GM21737 (cell line): Measurements from ENCODE around the gene CEACAM5.
"Not testable (repeated sequence)": the region's sequence is repeated elsewhere in the genome, so short reads cannot be mapped to it uniquely, and the experiment has no call there.

Source experiments
- ATAC-seq: cut with Tn5 transposase; IDR thresholded peaks from one replicate; pipeline ENCODE4 v1.9.1; 2021; ENCODE audit warnings: mild to moderate bottlenecking, moderate library complexity; ENCODE audit not compliant: unreplicated experiment

Gene CEACAM5

DNA sequence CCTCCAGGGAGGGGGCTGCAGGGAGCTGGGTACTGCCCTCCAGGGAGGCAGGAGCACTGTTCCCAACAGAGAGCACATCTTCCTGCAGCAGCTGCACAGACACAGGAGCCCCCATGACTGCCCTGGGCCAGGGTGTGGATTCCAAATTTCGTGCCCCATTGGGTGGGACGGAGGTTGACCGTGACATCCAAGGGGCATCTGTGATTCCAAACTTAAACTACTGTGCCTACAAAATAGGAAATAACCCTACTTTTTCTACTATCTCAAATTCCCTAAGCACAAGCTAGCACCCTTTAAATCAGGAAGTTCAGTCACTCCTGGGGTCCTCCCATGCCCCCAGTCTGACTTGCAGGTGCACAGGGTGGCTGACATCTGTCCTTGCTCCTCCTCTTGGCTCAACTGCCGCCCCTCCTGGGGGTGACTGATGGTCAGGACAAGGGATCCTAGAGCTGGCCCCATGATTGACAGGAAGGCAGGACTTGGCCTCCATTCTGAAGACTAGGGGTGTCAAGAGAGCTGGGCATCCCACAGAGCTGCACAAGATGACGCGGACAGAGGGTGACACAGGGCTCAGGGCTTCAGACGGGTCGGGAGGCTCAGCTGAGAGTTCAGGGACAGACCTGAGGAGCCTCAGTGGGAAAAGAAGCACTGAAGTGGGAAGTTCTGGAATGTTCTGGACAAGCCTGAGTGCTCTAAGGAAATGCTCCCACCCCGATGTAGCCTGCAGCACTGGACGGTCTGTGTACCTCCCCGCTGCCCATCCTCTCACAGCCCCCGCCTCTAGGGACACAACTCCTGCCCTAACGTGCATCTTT is 7.8 kb upstream of the CEACAM5 start:
- no peak for ATAC-seq

DNA sequence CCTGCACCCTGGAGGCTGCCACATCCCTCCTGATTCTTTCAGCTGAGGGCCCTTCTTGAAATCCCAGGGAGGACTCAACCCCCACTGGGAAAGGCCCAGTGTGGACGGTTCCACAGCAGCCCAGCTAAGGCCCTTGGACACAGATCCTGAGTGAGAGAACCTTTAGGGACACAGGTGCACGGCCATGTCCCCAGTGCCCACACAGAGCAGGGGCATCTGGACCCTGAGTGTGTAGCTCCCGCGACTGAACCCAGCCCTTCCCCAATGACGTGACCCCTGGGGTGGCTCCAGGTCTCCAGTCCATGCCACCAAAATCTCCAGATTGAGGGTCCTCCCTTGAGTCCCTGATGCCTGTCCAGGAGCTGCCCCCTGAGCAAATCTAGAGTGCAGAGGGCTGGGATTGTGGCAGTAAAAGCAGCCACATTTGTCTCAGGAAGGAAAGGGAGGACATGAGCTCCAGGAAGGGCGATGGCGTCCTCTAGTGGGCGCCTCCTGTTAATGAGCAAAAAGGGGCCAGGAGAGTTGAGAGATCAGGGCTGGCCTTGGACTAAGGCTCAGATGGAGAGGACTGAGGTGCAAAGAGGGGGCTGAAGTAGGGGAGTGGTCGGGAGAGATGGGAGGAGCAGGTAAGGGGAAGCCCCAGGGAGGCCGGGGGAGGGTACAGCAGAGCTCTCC is 6.9 kb upstream of the CEACAM5 start:
- no peak for ATAC-seq

DNA sequence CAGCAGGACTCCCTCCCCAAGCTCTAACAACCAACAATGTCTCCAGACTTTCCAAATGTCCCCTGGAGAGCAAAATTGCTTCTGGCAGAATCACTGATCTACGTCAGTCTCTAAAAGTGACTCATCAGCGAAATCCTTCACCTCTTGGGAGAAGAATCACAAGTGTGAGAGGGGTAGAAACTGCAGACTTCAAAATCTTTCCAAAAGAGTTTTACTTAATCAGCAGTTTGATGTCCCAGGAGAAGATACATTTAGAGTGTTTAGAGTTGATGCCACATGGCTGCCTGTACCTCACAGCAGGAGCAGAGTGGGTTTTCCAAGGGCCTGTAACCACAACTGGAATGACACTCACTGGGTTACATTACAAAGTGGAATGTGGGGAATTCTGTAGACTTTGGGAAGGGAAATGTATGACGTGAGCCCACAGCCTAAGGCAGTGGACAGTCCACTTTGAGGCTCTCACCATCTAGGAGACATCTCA is 6.2 kb upstream of the CEACAM5 start:
- ATAC-seq: no peak

DNA sequence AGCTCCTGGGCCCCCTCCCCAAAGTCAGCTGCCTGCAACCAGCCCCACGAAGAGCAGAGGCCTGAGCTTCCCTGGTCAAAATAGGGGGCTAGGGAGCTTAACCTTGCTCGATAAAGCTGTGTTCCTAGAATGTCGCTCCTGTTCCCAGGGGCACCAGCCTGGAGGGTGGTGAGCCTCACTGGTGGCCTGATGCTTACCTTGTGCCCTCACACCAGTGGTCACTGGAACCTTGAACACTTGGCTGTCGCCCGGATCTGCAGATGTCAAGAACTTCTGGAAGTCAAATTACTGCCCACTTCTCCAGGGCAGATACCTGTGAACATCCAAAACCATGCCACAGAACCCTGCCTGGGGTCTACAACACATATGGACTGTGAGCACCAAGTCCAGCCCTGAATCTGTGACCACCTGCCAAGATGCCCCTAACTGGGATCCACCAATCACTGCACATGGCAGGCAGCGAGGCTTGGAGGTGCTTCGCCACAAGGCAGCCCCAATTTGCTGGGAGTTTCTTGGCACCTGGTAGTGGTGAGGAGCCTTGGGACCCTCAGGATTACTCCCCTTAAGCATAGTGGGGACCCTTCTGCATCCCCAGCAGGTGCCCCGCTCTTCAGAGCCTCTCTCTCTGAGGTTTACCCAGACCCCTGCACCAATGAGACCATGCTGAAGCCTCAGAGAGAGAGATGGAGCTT is 4.7 kb upstream of the CEACAM5 start:
- ATAC-seq: no peak

DNA sequence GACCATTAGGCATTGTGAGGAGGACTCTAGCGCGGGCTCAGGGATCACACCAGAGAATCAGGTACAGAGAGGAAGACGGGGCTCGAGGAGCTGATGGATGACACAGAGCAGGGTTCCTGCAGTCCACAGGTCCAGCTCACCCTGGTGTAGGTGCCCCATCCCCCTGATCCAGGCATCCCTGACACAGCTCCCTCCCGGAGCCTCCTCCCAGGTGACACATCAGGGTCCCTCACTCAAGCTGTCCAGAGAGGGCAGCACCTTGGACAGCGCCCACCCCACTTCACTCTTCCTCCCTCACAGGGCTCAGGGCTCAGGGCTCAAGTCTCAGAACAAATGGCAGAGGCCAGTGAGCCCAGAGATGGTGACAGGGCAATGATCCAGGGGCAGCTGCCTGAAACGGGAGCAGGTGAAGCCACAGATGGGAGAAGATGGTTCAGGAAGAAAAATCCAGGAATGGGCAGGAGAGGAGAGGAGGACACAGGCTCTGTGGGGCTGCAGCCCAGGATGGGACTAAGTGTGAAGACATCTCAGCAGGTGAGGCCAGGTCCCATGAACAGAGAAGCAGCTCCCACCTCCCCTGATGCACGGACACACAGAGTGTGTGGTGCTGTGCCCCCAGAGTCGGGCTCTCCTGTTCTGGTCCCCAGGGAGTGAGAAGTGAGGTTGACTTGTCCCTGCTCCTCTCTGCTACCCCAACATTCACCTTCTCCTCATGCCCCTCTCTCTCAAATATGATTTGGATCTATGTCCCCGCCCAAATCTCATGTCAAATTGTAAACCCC is 2.8 kb upstream of the CEACAM5 start:
- ATAC-seq: no peak

DNA sequence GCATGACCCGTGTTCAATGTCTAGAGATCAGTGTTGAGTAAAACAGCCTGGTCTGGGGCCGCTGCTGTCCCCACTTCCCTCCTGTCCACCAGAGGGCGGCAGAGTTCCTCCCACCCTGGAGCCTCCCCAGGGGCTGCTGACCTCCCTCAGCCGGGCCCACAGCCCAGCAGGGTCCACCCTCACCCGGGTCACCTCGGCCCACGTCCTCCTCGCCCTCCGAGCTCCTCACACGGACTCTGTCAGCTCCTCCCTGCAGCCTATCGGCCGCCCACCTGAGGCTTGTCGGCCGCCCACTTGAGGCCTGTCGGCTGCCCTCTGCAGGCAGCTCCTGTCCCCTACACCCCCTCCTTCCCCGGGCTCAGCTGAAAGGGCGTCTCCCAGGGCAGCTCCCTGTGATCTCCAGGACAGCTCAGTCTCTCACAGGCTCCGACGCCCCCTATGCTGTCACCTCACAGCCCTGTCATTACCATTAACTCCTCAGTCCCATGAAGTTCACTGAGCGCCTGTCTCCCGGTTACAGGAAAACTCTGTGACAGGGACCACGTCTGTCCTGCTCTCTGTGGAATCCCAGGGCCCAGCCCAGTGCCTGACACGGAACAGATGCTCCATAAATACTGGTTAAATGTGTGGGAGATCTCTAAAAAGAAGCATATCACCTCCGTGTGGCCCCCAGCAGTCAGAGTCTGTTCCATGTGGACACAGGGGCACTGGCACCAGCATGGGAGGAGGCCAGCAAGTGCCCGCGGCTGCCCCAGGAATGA is 1.5 kb upstream of the CEACAM5 start:
- no peak for ATAC-seq

DNA sequence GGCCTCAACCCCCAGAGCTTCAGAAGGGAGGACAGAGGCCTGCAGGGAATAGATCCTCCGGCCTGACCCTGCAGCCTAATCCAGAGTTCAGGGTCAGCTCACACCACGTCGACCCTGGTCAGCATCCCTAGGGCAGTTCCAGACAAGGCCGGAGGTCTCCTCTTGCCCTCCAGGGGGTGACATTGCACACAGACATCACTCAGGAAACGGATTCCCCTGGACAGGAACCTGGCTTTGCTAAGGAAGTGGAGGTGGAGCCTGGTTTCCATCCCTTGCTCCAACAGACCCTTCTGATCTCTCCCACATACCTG is 969 bp upstream of the CEACAM5 start:
- no peak for ATAC-seq

DNA sequence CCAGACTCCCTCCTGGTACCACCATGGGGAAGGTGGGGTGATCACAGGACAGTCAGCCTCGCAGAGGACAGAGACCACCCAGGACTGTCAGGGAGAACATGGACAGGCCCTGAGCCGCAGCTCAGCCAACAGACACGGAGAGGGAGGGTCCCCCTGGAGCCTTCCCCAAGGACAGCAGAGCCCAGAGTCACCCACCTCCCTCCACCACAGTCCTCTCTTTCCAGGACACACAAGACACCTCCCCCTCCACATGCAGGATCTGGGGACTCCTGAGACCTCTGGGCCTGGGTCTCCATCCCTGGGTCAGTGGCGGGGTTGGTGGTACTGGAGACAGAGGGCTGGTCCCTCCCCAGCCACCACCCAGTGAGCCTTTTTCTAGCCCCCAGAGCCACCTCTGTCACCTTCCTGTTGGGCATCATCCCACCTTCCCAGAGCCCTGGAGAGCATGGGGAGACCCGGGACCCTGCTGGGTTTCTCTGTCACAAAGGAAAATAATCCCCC is 505 bp upstream of the CEACAM5 start:
- ATAC-seq: no peak

DNA sequence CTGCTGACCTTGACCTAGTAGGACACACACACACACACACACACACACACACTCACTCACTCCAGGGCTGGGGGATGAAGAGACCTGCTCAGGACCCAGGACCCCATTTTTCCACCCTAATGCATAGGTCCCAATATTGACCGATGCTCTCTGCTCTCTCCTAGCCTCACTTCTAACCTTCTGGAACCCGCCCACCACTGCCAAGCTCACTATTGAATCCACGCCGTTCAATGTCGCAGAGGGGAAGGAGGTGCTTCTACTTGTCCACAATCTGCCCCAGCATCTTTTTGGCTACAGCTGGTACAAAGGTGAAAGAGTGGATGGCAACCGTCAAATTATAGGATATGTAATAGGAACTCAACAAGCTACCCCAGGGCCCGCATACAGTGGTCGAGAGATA is 1.1 kb downstream of the CEACAM5 start:
- not testable (repeated sequence) for ATAC-seq

DNA sequence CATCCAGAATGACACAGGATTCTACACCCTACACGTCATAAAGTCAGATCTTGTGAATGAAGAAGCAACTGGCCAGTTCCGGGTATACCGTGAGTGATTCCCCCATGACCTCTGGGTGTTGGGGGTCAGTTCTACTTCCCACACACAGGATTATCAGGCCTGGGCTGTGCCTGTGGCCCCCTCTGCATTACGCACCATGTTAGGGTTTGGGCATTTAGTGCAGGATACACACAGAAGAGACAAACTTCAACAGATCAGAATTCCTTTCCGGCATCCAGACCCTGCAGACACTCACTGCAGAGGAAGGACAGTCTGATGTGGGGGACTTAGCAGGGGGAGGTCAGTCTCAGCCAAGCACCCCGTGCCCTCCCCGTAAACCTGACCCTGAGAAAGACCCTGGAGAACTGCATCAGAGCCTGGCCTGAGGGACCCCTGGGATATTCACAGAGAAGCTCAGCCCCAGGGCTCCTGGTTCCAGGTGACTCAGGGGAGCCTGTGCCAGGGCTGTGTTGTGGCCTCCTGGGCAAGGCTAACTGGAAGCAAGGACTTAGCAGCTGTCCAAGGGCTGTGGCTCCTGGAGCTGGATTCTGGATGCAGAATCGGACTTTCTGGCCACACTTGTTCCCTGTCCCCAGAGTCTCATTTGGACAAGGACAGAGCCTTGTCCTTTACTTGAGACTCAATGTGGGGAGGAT is 1.7 kb downstream of the CEACAM5 start:
- no peak for ATAC-seq

DNA sequence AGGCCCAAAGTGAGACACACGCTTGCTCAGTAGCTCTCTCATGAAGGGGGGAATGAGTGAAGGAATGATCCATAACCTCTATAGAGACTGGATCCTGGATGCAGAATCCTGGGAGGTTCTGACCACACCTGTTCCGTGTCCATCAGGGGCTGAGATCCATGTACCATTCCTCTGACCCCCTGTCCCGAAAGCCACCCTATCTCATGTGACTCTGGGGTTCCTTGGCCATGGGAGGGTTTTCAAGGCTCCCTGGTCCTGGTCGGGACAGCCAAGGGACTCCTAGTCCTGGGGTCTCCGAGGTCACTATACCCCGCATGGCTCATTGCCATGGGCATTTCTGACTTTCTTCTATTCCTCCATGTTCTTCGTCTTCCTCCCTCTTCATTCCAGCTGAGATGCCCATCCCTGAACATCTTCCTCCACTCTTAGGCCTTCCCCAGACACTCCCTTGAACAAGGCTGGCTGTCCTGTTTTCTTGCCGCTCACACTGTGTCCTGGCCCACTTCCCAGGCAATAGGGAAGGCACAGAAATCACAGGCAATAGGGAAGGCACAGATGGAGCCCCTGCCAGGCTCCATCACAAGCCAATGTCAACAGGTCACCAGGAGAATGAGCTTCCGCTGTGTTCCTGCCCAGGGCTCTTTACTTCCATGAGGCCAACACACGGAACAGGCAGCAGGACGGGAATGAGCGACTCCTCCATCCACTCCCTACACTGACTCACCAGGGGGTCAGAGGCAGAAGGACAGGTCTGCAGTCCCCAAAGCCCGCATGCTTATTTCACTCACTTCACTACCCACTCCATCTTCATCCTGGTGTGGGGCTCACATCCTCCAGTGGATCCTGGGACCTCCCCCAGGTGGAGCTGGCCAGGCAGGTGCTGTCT is 3.2 kb downstream of the CEACAM5 start:
- ATAC-seq: no peak

DNA sequence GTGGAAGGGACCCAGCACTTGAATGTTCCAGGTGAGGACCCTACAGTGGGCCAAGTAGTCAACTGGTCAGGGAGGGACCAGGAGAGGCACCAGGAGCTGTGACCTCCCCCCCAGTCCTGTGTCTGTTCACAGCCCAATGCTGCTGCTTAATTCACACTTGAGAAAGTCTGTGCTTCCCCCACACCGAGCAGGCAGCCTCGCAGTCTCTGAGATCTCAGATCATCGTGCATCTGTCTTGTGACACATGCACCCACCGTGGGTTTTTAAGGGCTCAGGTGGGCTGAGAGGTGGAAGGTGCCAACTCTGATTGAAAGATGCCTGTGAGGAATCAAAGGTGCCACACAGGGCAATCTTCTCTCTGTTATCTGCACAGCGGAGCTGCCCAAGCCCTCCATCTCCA is 6.2 kb downstream of the CEACAM5 start:
- ATAC-seq: no peak

DNA sequence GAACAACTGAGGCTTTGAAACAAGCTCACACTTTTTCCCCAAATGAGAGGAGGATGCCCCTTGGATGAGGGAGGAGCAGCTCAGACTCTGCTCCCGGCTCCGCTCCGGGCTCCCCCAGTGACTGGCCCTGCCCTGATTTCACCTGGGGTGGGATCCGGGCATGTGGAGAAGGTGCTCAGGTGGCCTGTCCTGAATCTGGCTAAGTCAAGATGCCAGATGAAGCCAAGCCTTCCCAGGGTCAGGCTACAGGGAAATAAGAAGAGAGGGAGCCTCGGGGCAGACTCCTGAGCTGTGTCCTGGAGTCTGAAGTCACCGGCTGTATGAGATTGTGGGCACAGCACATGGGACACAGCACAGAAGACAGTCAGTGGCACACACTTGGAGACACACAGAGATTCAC is 10.3 kb downstream of the CEACAM5 start:
- no peak for ATAC-seq

DNA sequence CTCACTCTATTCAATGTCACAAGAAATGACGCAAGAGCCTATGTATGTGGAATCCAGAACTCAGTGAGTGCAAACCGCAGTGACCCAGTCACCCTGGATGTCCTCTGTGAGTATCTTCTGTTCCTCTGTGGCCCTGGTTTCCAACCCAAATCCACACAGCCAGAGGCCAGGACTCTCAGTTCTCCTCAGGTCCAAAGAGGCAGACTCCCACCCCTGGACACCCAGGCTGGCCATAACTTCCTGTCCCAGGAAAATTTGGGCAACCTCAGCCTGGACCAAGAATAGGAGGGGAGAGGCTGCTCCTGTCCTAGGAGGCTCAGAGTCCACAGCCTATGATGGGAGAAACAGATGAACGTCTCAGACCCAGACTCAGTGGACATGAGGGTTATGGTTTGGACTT is 11.7 kb downstream of the CEACAM5 start:
- no peak for ATAC-seq

DNA sequence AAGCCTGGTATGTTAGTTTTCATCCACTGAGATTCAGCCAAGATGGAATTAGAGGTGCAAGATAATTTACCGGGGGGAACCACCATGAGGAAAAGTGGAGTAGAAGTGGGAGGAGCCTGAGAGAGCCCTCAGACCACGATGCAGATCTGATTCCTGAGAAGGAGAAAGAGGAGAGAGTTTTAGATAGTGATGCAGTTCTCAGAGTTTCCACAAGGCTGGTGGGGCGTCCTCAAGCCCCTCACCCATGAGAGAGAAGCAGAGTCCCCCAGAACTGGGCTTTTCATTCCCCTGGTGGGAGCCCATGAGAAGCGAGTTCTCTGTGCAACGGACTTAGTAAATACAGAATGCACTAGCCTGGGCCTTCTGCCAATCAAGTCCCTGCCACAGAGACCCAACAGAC is 18.1 kb downstream of the CEACAM5 start:
- ATAC-seq: no peak

DNA sequence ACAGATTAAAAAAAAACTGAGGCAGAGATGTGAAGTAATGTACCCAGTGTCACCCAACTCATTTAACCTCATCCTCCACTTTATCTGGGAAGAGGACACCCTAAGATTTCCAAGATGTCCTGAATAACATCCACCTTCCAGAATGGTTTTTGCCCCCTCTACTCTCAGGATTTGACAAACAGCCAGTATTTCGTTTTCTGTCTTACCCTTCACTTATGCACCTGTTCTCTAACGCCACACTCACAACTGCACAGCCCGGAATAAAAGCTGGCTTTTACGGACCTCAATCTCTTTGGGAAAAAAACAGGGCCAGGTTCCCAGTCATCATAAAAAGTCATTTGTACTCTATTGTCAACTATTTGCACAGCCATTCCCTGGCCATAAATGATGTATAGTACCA is 25.7 kb downstream of the CEACAM5 start:
- ATAC-seq: no peak

DNA sequence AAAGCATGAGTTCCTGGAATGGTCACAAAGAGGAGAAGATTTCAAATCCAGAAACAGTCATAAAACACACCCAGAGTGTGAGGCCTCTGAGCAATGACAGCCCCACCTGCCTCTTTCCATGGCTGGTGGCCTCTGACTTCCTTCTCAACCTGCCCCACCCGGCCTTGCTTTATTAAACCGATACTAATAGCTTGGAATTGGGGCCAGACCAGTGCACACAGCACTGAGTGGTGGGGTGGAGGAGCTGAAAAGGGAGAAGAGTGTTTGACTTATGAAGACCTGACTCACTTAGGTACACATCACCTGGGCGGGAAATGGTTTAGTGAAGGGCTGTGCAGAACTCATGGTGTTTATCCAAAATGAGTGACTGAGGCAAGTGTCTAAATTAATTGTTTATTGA is 26.2 kb downstream of the CEACAM5 start:
- no peak for ATAC-seq

DNA sequence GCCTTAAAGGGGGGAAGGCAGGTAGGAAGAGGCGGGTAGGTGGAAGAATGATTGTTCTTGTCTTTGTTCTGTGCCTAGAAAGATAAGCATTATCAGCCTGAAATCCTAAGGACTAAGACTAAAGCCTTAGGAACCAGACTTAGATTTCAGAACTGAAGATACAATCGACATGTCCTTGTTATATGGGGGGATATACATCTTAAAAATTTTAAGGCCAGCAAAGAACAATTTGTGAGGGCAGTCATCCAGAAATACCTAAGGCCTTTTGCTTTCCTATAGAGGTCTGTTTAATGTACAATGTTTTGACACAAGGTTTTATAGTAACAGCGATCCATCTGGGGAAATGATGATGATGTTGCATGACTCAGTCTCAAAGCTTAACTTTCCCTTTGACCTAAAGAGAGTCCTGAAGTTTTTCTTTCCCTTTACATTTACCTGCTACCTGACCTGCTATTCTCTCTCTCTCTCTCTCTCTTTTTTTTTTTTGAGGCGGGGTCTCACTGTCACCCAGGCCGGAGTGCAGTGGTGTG is 26.7 kb downstream of the CEACAM5 start:
- ATAC-seq: no peak

DNA sequence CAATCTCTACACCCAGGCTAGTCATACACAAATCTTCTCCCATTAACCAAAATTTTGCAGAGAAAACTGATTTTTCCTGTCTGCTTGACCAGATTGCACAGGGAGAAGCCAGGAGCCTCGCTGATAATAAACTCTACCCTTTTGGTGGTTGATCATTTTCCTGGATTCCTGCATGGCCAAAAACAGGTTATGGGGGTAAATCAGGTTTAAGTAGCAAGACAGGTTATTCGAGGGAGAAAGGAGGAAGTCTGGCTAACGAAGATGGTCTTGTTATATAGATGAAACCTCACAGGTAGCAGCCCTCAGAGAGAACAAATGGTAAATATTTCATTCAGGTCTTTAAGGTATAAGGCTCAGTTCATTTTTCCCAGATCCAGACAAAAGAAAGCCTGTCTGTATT is 30.9 kb downstream of the CEACAM5 start:
- no peak for ATAC-seq
